ENCODE measurements around the gene SCG5. TPM values are rescaled to one million over a fixed set of nuclear protein-coding genes. Genes with fewer than 3 reads are reported as not detected.

Gene SCG5
- total and polyA plus RNA-seq, 10 of the 15 experiments (the other 5 are each of a cell fraction or from before 2014, with no cell fraction given), result 0.13 to 0.62 (median 0.48) TPM

DNA sequence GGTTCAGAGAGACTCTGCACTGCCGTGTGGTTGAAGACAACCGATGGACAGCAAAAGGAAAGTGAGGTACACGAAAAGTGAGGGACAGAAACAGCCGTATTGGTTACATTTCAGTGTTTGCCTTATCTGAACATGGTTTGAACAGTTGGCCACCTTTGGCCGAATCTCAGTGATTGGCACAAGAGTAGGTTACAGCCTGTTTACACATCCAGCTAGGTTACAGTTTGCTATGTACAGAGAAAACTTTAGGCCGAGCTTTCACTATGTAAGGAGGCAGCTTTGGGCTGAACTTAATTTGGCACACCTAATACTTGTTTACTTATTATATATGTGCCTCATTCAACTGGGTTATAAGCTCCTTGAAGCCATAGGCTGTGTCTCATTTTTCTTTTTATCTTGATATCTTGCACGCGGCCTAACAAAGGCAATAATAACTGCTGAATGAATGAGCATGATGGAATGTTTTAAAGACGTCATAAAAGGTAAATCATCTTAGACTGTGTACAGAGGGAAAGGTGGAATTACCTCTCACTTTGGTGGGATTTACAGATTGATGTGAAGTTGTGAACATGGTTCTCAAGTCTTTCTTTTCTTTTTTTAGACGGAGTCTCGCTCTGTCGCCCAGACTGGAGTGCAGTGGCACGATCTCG lies 59.1 kb downstream of the SCG5 start:
- TF ChIP-seq TCF3 (IDR thresholded peaks at IDR 0.05; ENCODE audit: borderline replicate concordance, insufficient read depth, low read depth, low read length) (no peak), CBX3 (IDR thresholded peaks at IDR 0.05; ENCODE audit: borderline replicate concordance, low read depth) (no peak), TAF1 (IDR thresholded peaks at IDR 0.05; ENCODE audit: borderline replicate concordance, low read depth, low read length) (no peak), EED (IDR thresholded peaks at IDR 0.05; ENCODE audit: low read depth) (no peak), ASH2L (IDR thresholded peaks at IDR 0.05; ENCODE audit: borderline replicate concordance, low read depth) (no peak), BMI1 (IDR thresholded peaks at IDR 0.05; ENCODE audit: borderline replicate concordance) (no peak), NR2F1 (conservative IDR thresholded peaks at IDR 0.05) (no peak), NFXL1 (IDR thresholded peaks at IDR 0.05; ENCODE audit: borderline replicate concordance) (no peak)
- TF ChIP-seq, protein P1, sequence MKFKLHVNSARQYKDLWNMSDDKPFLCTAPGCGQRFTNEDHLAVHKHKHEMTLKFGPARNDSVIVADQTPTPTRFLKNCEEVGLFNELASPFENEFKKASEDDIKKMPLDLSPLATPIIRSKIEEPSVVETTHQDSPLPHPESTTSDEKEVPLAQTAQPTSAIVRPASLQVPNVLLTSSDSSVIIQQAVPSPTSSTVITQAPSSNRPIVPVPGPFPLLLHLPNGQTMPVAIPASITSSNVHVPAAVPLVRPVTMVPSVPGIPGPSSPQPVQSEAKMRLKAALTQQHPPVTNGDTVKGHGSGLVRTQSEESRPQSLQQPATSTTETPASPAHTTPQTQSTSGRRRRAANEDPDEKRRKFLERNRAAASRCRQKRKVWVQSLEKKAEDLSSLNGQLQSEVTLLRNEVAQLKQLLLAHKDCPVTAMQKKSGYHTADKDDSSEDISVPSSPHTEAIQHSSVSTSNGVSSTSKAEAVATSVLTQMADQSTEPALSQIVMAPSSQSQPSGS (IDR thresholded peaks at IDR 0.05; ENCODE audit: low read length), result no peak

More for the DNA sequence above, 59.1 kb downstream of the SCG5 start:
- no peaks in the 10 kb centered on the region for H3K4me1 ChIP-seq (ENCODE audit: control insufficient read depth, insufficient read depth, low read length)
- H2AFZ ChIP-seq (ENCODE audit: control insufficient read depth, low read depth, low read length), result no peak overlapping the region
- FAIRE-seq, result no peak
- no peak overlapping the region for H3K27ac ChIP-seq (ENCODE audit: control insufficient read depth, insufficient read depth)
- no peak for DNase-seq (ENCODE audit: low read depth, low spot score)
- ChIA-PET RAD21 (ENCODE audit: unreplicated experiment) (no interaction called here), SMC1A (ENCODE audit: uncharacterized antibody, unreplicated experiment) (no interaction called here), POLR2A (no interaction called here), CTCF (no interaction called here)
- H4K20me1 ChIP-seq (ENCODE audit: control insufficient read depth, insufficient read depth), result no peaks in the 10 kb centered on the region
- H3K4me3 ChIP-seq, result no peak overlapping the region
- no TSS peak for BruUV-seq (replicated peaks)
- no peaks in the 10 kb centered on the region for H3K79me2 ChIP-seq (ENCODE audit: control insufficient read depth, insufficient read depth, low read length)
- H3K9me3 ChIP-seq (replicated peaks; ENCODE audit: control insufficient read depth, insufficient read depth, low read length), result no peaks in the 10 kb centered on the region
- no peaks in the 10 kb centered on the region for H3K36me3 ChIP-seq (ENCODE audit: control insufficient read depth in 2 of 2, insufficient read depth in 2 of 2, low read length in 1 of 2)
- 82% methylated on average over 14 of the region's 14 CpGs for WGBS (ENCODE audit: insufficient coverage, insufficient replicate concordance, low lambda C conversion rate, missing lambda C conversion rate)
- in situ Hi-C loops (cut with MboI) (no loop called here), intact Hi-C loops (cut with micrococcal nuclease; ENCODE audit: unreplicated experiment) (no loop called here)
- H3K4me2 ChIP-seq (ENCODE audit: control insufficient read depth, insufficient read depth), result no peak overlapping the region
- no peak for ATAC-seq
- 0 out of 4 replicates have a peak, but pooled peaks cover 0 to 4% of the 10 kb centered on the region in 2 experiments for H3K27me3 ChIP-seq (replicated peaks in 1 of 2; ENCODE audit: control insufficient read depth in 2 of 2, insufficient read depth in 2 of 2, low read length in 1 of 2)
- H3K9ac ChIP-seq (ENCODE audit: control insufficient read depth, insufficient read depth, low read length), result no peak overlapping the region
